Stomach (tissue), 9 donors: ENCODE data around the gene KCTD16. TPM values are rescaled to one million over a fixed set of nuclear protein-coding genes. Genes with fewer than 3 reads are reported as not detected.

Experiments used
- DNase-seq, 2 donors: peaks; one replicate each; pipeline versions ENCODE4 v3.0.0 to v3.0.0-alpha.2; 2013 to 2019
- H3K27ac ChIP-seq, 5 donors: fragments of 200-600 bp in 4 of 5; sonication (generic) in 4 of 5; one replicate each; pipeline ENCODE4 v1.5.1; 2013 to 2019; ENCODE audit warnings: mild to moderate bottlenecking in 1 of 5, moderate library complexity in 1 of 5
- H3K27me3 ChIP-seq, 3 donors: fragments of 200-600 bp; sonication (generic); one replicate each; pipeline ENCODE4 v1.5.1; 2017 to 2019; ENCODE audit warnings: mixed run types in 1 of 3
- H3K36me3 ChIP-seq, 4 donors: fragments of 200-600 bp; sonication (generic); 1 replicate in 3 of 4; 2 replicates in 1 of 4; pipeline ENCODE4 v1.5.1; 2016 to 2019
- H3K4me1 ChIP-seq, 4 donors: fragments of 200-600 bp; sonication (generic); one replicate each; pipeline ENCODE4 v1.5.1; 2016 to 2019
- H3K4me3 ChIP-seq, 4 donors: fragments of 200-600 bp; sonication (generic) in 3 of 4; one replicate each; pipeline ENCODE4 v1.5.1; 2016 to 2019; ENCODE audit warnings: mild to moderate bottlenecking in 1 of 4
- H3K9me3 ChIP-seq, 4 donors: fragments of 200-600 bp; sonication (generic); one replicate each; pipeline ENCODE4 v1.5.1; 2016 to 2019
- EP300 ChIP-seq: sonication (generic); formaldehyde crosslinking; IDR thresholded peaks from one replicate; pipeline ENCODE4 v1.6.1; 2017; ENCODE audit warnings: antibody characterized with exemption
- POLR2A ChIP-seq, 4 donors: fragments of 450-650 bp; IDR thresholded peaks; one replicate each; pipeline ENCODE4 v1.6.1; 2016; ENCODE audit warnings: antibody characterized with exemption in 4 of 4, control low read depth in 2 of 4, mild to moderate bottlenecking in 1 of 4, moderate library complexity in 1 of 4
- POLR2AphosphoS5 ChIP-seq, 3 donors: sonication (generic); formaldehyde crosslinking; IDR thresholded peaks; one replicate each; pipeline ENCODE4 v1.6.1; 2016; ENCODE audit warnings: antibody characterized with exemption in 3 of 3
- WGBS, 5 donors: extraction: QIAGEN DNeasy Blood & Tissue Kit in 3 of 5; methylation state at CpG; one replicate each; pipeline versions ENCODE4 v1.1.5 to v1.1.7; 2013 to 2018; 5-methylcytosine and 5-hydroxymethylcytosine counted together
- intact Hi-C: fragments of 100-400 bp; cut with DNase I; formaldehyde crosslinking; loops from one replicate; pipeline ENCODE4 v1.15.1; 2023; ENCODE audit warnings: low total_unique reads
- polyA plus RNA-seq, 3 donors: library from polyadenylated mRNA; stranded (reverse); fragments of 200-250 nt; gene quantifications; one replicate each; pipeline ENCODE4 v1.2.3, GENCODE V29; 2013
- total RNA-seq, 5 donors: library from RNA; depleted of rRNA; stranded (reverse); fragments of >200 nt; gene quantifications; one replicate each; pipeline versions ENCODE4 v1.1.0 to v1.2.3, GENCODE V29; 2014 to 2016
- TF ChIP-seq, protein P1 (sequence below), 7 experiments: fragments of 450-650 bp in 4 of 7; fragments of 200-600 bp in 3 of 7; sonication (generic) in 3 of 7; IDR thresholded peaks; one replicate each; pipeline ENCODE4 v1.5.1; 2016 to 2019; ENCODE audit warnings: antibody characterized with exemption in 7 of 7, control low read depth in 2 of 7, mild to moderate bottlenecking in 1 of 7
- donor health status: healthy with polysubstance abuse.
- donor health status: Bipolar disorder and iron deficiency.
- donor health status: healthy.

KCTD16 gene
- total and polyA plus RNA-seq, 8 donors, result under 0.01 to 1.8 (median under 0.01) TPM; not detected in 4

DNA sequence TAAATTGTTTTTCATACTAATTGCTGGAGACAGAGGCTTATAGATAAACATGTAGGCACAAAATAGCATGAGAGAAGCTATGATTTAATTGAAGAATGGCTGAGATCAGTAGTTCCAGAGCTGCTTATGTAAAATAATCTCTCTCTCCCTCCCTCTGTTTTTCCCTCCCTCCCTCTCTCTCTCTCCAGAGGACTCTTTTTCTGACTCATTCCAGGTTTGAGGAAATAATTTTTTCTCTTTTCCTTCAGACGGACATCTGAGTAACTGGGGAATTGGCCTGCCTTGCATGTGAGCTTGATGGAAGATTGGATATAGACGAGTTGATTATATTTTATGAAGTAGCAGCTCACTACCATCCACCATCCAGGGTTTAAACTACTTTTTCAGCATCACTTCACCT, 35.5 kb downstream of the KCTD16 start:
- 52 to 65% (median 55%) methylated on average over 2 of the region's 2 CpGs for WGBS, 5 donors
- Histone ChIP-seq H3K36me3 (no peaks in the 10 kb centered on the region), H3K27me3 (peaks cover 0 to 52% (median 11%) of the 10 kb centered on the region in 3 donors), H3K4me1 (peaks cover 0 to 14% (median 10%) of the 10 kb centered on the region in 4 donors), H3K4me3 (no peak overlapping the region), H3K27ac (no peak overlapping the region), H3K9me3 (no peaks in the 10 kb centered on the region)
- intact Hi-C loops, result no loop called here
- TF ChIP-seq POLR2A (IDR thresholded peaks at IDR 0.05) (no peak), EP300 (no peak), POLR2AphosphoS5 (IDR thresholded peaks at IDR 0.05) (no peak)
- TF ChIP-seq, protein P1, sequence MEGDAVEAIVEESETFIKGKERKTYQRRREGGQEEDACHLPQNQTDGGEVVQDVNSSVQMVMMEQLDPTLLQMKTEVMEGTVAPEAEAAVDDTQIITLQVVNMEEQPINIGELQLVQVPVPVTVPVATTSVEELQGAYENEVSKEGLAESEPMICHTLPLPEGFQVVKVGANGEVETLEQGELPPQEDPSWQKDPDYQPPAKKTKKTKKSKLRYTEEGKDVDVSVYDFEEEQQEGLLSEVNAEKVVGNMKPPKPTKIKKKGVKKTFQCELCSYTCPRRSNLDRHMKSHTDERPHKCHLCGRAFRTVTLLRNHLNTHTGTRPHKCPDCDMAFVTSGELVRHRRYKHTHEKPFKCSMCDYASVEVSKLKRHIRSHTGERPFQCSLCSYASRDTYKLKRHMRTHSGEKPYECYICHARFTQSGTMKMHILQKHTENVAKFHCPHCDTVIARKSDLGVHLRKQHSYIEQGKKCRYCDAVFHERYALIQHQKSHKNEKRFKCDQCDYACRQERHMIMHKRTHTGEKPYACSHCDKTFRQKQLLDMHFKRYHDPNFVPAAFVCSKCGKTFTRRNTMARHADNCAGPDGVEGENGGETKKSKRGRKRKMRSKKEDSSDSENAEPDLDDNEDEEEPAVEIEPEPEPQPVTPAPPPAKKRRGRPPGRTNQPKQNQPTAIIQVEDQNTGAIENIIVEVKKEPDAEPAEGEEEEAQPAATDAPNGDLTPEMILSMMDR (IDR thresholded peaks at IDR 0.05), result no peak
- no peak for DNase-seq

DNA sequence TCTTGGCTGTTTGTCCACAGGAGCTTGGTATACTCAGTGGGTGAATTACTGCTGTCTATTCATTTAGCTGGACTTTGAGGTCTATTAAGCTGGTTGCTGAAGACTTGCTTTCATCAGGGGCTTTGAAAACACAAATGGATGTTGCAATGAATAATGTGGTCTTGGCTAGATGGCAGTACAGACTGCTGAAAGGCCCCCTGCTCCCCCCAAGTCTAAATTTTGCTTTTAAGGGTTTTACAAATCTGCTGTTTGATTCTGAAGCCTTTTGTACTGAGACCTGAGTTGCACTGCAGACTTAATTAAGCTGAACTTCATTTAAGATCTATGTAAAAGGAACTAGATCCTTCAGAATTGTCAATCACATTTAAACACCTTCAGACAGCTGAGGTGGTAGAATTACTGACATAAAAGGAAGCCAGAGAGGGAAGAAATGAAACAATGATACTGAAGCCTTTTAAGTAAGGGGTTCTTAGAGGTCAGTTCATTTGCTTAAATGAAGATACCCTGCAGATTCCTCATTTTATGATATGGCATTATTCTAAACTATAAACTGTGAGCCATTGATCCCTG, 37.3 kb downstream of the KCTD16 start:
- intact Hi-C loops, result no loop called here
- H3K27me3 ChIP-seq, result peaks cover 0 to 47% (median 11%) of the 10 kb centered on the region in 3 donors
- H3K9me3 ChIP-seq, result no peaks in the 10 kb centered on the region
- DNase-seq, result peak in 1 of 2 donors; percentile 22
- no peaks in the 10 kb centered on the region for H3K36me3 ChIP-seq
- H3K4me1 ChIP-seq, result peaks cover 0 to 14% (median 10%) of the 10 kb centered on the region in 4 donors
- TF ChIP-seq EP300 (no peak), POLR2A (IDR thresholded peaks at IDR 0.05) (no peak), POLR2AphosphoS5 (IDR thresholded peaks at IDR 0.05) (no peak)
- TF ChIP-seq, protein P1 (IDR thresholded peaks at IDR 0.05), result no peak
- no peak overlapping the region for H3K27ac ChIP-seq
- H3K4me3 ChIP-seq, result no peak overlapping the region

DNA sequence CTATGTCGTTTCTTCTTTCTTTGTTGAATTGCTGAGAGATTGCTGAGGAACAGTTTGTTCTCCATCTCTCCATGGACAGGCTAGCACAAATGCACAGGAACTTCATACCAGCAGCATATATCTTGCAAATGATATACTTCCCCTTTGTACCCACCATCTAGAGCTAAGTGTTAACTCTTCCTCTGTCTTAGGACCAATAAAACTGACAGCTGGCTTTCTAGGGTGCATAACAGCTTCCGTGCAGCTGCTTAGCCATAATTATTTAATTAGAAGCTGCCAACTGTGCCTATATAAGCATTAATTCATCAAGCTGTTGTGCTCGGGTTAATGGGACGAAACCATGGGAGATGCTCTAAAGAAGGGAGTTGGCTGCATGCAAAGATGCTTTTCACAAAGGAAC, 38.7 kb downstream of the KCTD16 start:
- Histone ChIP-seq H3K27me3 (peaks cover 0 to 43% (median 11%) of the 10 kb centered on the region in 3 donors), H3K4me1 (peaks cover 0 to 11% (median 9%) of the 10 kb centered on the region in 4 donors), H3K9me3 (no peaks in the 10 kb centered on the region), H3K27ac (no peak overlapping the region), H3K36me3 (no peaks in the 10 kb centered on the region), H3K4me3 (no peak overlapping the region)
- WGBS, 5 donors, result 70 to 80% (median 75%) methylated on average over 4 of the region's 4 CpGs
- intact Hi-C loops, result no loop called here
- TF ChIP-seq EP300 (no peak), POLR2AphosphoS5 (IDR thresholded peaks at IDR 0.05) (no peak), POLR2A (IDR thresholded peaks at IDR 0.05) (no peak)
- TF ChIP-seq, protein P1 (IDR thresholded peaks at IDR 0.05), result no peak
- DNase-seq, result no peak

DNA sequence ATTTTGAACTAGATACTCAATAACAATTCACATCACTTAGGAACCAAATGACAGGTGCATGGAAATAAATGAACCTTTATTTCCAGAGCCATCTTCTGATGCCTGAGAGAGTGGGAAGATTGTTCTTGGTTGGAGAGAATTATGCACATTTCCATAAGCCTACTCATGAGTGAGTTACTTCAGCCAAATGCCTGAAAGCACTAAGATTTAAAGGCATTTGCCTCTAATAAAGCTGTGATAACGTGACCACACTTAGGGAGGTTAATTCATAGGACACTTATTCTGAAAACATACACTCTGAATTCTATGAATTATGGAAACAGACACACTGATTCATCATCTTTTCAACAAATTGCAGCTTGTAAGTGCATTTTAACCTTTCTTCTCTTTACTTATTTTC, 40.0 kb downstream of the KCTD16 start:
- no peaks in the 10 kb centered on the region for H3K4me1 ChIP-seq
- 40 to 80% (median 63%) methylated on average over 1 of the region's 1 CpG for WGBS, 5 donors
- no peaks in the 10 kb centered on the region for H3K9me3 ChIP-seq
- DNase-seq, result no peak
- H3K4me3 ChIP-seq, result no peak overlapping the region
- H3K27me3 ChIP-seq, result peaks cover 0 to 30% (median 4%) of the 10 kb centered on the region in 3 donors
- TF ChIP-seq, protein P1 (IDR thresholded peaks at IDR 0.05), result no peak
- TF ChIP-seq POLR2AphosphoS5 (IDR thresholded peaks at IDR 0.05) (no peak), POLR2A (IDR thresholded peaks at IDR 0.05) (no peak), EP300 (no peak)
- no peak overlapping the region for H3K27ac ChIP-seq
- intact Hi-C loops, result no loop called here
- no peaks in the 10 kb centered on the region for H3K36me3 ChIP-seq
